Vagina (tissue), 2 donors: ENCODE measurements around the gene REEP3.

Experiments
- POLR2A ChIP-seq, 2 donors: fragments of 450-650 bp; IDR thresholded peaks; one replicate each; pipeline ENCODE4 v1.6.1; 2017; ENCODE audit warnings: antibody characterized with exemption in 2 of 2, mild to moderate bottlenecking in 2 of 2, moderate library complexity in 2 of 2
- POLR2AphosphoS5 ChIP-seq, 2 donors: sonication (generic); formaldehyde crosslinking; IDR thresholded peaks; one replicate each; pipeline ENCODE4 v1.9.0; 2017; ENCODE audit warnings: antibody characterized with exemption in 2 of 2, mild to moderate bottlenecking in 2 of 2, low read depth in 1 of 2; ENCODE audit not compliant: insufficient read depth in 1 of 2
- TF ChIP-seq, protein P1 (sequence below), 3 experiments: fragments of 450-650 bp in 2 of 3; fragments of 200-600 bp in 1 of 3; sonication (generic) in 1 of 3; IDR thresholded peaks; one replicate each; pipeline ENCODE4 v1.5.1; 2017 to 2019; ENCODE audit warnings: antibody characterized with exemption in 3 of 3, mild to moderate bottlenecking in 2 of 3, moderate library complexity in 2 of 3

DNA sequence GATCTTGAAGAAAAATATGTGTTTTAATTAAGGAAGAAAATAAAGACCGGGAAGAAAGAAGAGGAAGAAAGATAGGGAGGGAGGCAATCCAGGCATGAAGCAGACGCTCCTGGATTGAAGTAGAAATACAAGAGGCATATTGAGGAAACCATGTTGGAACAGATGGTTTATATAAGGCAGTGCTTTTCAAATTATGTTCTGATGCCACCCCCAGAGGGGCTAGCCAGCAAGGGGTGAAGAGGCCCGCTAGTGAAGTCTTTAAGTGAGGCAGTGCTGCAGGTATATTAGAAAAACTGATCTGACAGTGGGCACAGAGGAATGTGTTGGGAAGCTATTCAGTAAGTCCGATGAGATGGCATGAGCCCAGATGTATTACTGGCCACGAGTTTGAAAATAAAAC lies 40.1 kb downstream of the REEP3 start:
- TF ChIP-seq, protein P1, sequence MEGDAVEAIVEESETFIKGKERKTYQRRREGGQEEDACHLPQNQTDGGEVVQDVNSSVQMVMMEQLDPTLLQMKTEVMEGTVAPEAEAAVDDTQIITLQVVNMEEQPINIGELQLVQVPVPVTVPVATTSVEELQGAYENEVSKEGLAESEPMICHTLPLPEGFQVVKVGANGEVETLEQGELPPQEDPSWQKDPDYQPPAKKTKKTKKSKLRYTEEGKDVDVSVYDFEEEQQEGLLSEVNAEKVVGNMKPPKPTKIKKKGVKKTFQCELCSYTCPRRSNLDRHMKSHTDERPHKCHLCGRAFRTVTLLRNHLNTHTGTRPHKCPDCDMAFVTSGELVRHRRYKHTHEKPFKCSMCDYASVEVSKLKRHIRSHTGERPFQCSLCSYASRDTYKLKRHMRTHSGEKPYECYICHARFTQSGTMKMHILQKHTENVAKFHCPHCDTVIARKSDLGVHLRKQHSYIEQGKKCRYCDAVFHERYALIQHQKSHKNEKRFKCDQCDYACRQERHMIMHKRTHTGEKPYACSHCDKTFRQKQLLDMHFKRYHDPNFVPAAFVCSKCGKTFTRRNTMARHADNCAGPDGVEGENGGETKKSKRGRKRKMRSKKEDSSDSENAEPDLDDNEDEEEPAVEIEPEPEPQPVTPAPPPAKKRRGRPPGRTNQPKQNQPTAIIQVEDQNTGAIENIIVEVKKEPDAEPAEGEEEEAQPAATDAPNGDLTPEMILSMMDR (IDR thresholded peaks at IDR 0.05), result no peak
- TF ChIP-seq POLR2A (IDR thresholded peaks at IDR 0.05) (no peak), POLR2AphosphoS5 (IDR thresholded peaks at IDR 0.05; ENCODE audit: insufficient read depth in 1 of 2, low read depth in 1 of 2) (no peak)
